Stomach (tissue), 9 donors: Measurements from ENCODE around the gene KIF18A. TPM values are rescaled to one million over a fixed set of nuclear protein-coding genes. Genes with fewer than 3 reads are reported as not detected.

Experiments used
- DNase-seq, 2 donors: peaks; one replicate each; pipeline versions ENCODE4 v3.0.0 to v3.0.0-alpha.2; 2013 to 2019
- H3K27ac ChIP-seq, 5 donors: fragments of 200-600 bp in 4 of 5; sonication (generic) in 4 of 5; one replicate each; pipeline ENCODE4 v1.5.1; 2013 to 2019; ENCODE audit warnings: mild to moderate bottlenecking in 1 of 5, moderate library complexity in 1 of 5
- H3K27me3 ChIP-seq, 3 donors: fragments of 200-600 bp; sonication (generic); one replicate each; pipeline ENCODE4 v1.5.1; 2017 to 2019; ENCODE audit warnings: mixed run types in 1 of 3
- H3K36me3 ChIP-seq, 4 donors: fragments of 200-600 bp; sonication (generic); 1 replicate in 3 of 4; 2 replicates in 1 of 4; pipeline ENCODE4 v1.5.1; 2016 to 2019
- H3K4me1 ChIP-seq, 4 donors: fragments of 200-600 bp; sonication (generic); one replicate each; pipeline ENCODE4 v1.5.1; 2016 to 2019
- H3K4me3 ChIP-seq, 4 donors: fragments of 200-600 bp; sonication (generic) in 3 of 4; one replicate each; pipeline ENCODE4 v1.5.1; 2016 to 2019; ENCODE audit warnings: mild to moderate bottlenecking in 1 of 4
- H3K9me3 ChIP-seq, 4 donors: fragments of 200-600 bp; sonication (generic); one replicate each; pipeline ENCODE4 v1.5.1; 2016 to 2019
- EP300 ChIP-seq: sonication (generic); formaldehyde crosslinking; IDR thresholded peaks from one replicate; pipeline ENCODE4 v1.6.1; 2017; ENCODE audit warnings: antibody characterized with exemption
- POLR2A ChIP-seq, 4 donors: fragments of 450-650 bp; IDR thresholded peaks; one replicate each; pipeline ENCODE4 v1.6.1; 2016; ENCODE audit warnings: antibody characterized with exemption in 4 of 4, control low read depth in 2 of 4, mild to moderate bottlenecking in 1 of 4, moderate library complexity in 1 of 4
- POLR2AphosphoS5 ChIP-seq, 3 donors: sonication (generic); formaldehyde crosslinking; IDR thresholded peaks; one replicate each; pipeline ENCODE4 v1.6.1; 2016; ENCODE audit warnings: antibody characterized with exemption in 3 of 3
- WGBS, 5 donors: extraction: QIAGEN DNeasy Blood & Tissue Kit in 3 of 5; methylation state at CpG; one replicate each; pipeline versions ENCODE4 v1.1.5 to v1.1.7; 2013 to 2018; 5-methylcytosine and 5-hydroxymethylcytosine counted together
- intact Hi-C: fragments of 100-400 bp; cut with DNase I; formaldehyde crosslinking; loops from one replicate; pipeline ENCODE4 v1.15.1; 2023; ENCODE audit warnings: low total_unique reads
- polyA plus RNA-seq, 3 donors: library from polyadenylated mRNA; stranded (reverse); fragments of 200-250 nt; gene quantifications; one replicate each; pipeline ENCODE4 v1.2.3, GENCODE V29; 2013
- total RNA-seq, 5 donors: library from RNA; depleted of rRNA; stranded (reverse); fragments of >200 nt; gene quantifications; one replicate each; pipeline versions ENCODE4 v1.1.0 to v1.2.3, GENCODE V29; 2014 to 2016
- TF ChIP-seq, protein P1 (sequence below), 7 experiments: fragments of 450-650 bp in 4 of 7; fragments of 200-600 bp in 3 of 7; sonication (generic) in 3 of 7; IDR thresholded peaks; one replicate each; pipeline ENCODE4 v1.5.1; 2016 to 2019; ENCODE audit warnings: antibody characterized with exemption in 7 of 7, control low read depth in 2 of 7, mild to moderate bottlenecking in 1 of 7
- donor health status: healthy with polysubstance abuse.
- donor health status: Bipolar disorder and iron deficiency.
- donor health status: healthy.

KIF18A gene
- total and polyA plus RNA-seq, 8 donors: 0.29 to 3.7 (median 1.1) TPM

DNA sequence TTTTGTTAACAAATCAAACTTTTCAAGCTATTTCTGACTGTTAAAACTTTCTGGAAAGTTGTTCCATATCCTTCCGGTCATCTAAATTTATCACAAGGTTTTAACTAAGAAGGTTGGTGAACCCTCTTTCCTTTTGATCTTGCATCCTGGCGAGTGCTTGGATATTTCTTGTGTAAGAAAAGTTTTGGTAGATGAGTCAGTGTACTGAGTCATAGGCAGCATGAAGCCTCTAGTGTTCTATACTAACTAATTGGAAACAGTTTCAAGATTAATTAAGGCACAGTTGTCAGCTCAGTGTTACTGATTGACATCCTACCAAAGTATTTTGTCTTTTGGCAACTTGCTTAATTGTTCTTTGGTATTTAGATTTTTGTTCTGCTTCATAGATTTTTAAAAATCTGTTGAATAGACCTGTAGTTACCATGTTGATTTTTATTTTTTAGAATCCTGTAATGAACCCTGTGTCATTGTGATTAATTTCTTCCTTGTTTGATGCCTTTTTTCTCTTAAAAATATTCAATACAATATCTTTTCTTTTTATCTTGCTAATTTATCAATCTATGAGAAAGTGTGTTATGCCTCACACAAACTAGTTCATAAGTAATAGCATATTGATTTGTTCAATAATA, 38.3 kb upstream of the KIF18A start:
- Histone ChIP-seq H3K36me3 (peaks cover 0 to under 1% (median 0%) of the 10 kb centered on the region in 4 donors), H3K4me3 (no peak overlapping the region), H3K9me3 (peaks cover 0 to under 1% (median 0%) of the 10 kb centered on the region in 4 donors), H3K27ac (no peak overlapping the region), H3K4me1 (no peaks in the 10 kb centered on the region), H3K27me3 (no peaks in the 10 kb centered on the region)
- intact Hi-C loops: no loop called here
- TF ChIP-seq POLR2AphosphoS5 (IDR thresholded peaks at IDR 0.05) (no peak), EP300 (no peak), POLR2A (IDR thresholded peaks at IDR 0.05) (no peak)
- TF ChIP-seq, protein P1, sequence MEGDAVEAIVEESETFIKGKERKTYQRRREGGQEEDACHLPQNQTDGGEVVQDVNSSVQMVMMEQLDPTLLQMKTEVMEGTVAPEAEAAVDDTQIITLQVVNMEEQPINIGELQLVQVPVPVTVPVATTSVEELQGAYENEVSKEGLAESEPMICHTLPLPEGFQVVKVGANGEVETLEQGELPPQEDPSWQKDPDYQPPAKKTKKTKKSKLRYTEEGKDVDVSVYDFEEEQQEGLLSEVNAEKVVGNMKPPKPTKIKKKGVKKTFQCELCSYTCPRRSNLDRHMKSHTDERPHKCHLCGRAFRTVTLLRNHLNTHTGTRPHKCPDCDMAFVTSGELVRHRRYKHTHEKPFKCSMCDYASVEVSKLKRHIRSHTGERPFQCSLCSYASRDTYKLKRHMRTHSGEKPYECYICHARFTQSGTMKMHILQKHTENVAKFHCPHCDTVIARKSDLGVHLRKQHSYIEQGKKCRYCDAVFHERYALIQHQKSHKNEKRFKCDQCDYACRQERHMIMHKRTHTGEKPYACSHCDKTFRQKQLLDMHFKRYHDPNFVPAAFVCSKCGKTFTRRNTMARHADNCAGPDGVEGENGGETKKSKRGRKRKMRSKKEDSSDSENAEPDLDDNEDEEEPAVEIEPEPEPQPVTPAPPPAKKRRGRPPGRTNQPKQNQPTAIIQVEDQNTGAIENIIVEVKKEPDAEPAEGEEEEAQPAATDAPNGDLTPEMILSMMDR (IDR thresholded peaks at IDR 0.05): no peak
- 56 to 85% (median 68%) methylated on average over 2 of the region's 2 CpGs for WGBS, 5 donors
- no peak for DNase-seq

GRCh38 chr11:28144808-28145207, 36.9 kb upstream of the KIF18A start:
- DNase-seq: no peak
- Histone ChIP-seq H3K4me3 (no peak overlapping the region), H3K27me3 (no peaks in the 10 kb centered on the region), H3K9me3 (peaks cover 9 to 15% (median 13%) of the 10 kb centered on the region in 4 donors), H3K27ac (no peak overlapping the region), H3K4me1 (no peaks in the 10 kb centered on the region), H3K36me3 (peaks cover 0 to 13% (median 6%) of the 10 kb centered on the region in 4 donors)
- TF ChIP-seq, protein P1 (IDR thresholded peaks at IDR 0.05): no peak
- TF ChIP-seq POLR2A (IDR thresholded peaks at IDR 0.05) (no peak), POLR2AphosphoS5 (IDR thresholded peaks at IDR 0.05) (no peak), EP300 (no peak)
- WGBS, 5 donors: 91 to 98% (median 96%) methylated on average over 2 of the region's 2 CpGs
- intact Hi-C loops: no loop called here

GRCh38 chr11:28142724-28143123, 34.8 kb upstream of the KIF18A start:
- H3K36me3 ChIP-seq: peaks cover 0 to 28% (median 13%) of the 10 kb centered on the region in 4 donors
- no peak overlapping the region for H3K4me3 ChIP-seq
- H3K9me3 ChIP-seq: peaks cover 13 to 32% (median 22%) of the 10 kb centered on the region in 4 donors
- DNase-seq: no peak
- H3K4me1 ChIP-seq: no peaks in the 10 kb centered on the region
- intact Hi-C loops: no loop called here
- no peak for TF ChIP-seq POLR2AphosphoS5 (IDR thresholded peaks at IDR 0.05)
- TF ChIP-seq EP300: no peak
- TF ChIP-seq POLR2A (IDR thresholded peaks at IDR 0.05): no peak
- TF ChIP-seq, protein P1 (IDR thresholded peaks at IDR 0.05): no peak
- no peak overlapping the region for H3K27ac ChIP-seq
- no peaks in the 10 kb centered on the region for H3K27me3 ChIP-seq
- 90 to 96% (median 94%) methylated on average over 1 of the region's 1 CpG for WGBS, 5 donors

DNA sequence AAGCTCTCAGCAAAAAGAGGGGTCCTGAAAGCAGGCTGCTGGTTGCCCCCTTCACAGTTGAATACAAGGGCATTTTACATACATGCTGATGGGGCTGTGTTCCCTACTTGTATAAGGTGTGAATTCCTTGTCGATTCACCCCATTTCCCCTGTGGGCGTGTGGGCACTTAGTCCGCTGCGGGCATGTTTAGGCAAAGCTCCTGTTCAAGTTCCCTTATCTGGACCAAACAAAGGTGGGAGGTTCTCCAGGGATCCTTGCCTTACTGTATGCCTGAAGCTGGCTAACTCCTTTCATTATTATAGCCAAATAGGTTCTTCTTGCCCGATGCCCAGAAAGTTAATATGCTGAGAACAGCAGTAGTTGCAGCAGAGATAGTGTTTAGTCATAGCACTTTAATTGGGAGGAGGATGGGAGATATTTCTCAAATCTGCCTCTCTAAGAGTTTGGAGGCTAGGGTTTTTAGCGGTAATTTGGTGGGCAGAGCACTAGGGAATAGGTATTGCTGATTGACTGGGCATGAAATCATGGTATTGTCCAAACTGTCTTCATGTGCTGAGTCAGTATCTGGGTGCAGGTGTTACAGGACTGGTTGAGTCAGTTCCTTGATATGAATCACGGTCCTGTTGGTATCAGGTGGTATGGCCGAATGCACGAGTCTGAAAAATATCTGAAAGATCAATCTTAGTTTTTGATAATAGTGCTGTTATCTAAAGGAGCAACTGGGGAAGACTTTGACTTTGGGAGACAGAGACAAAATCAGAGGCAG, 32.9 kb upstream of the KIF18A start:
- intact Hi-C loops: no loop called here
- no peaks in the 10 kb centered on the region for H3K4me1 ChIP-seq
- no peak overlapping the region for H3K27ac ChIP-seq
- TF ChIP-seq EP300 (no peak), POLR2AphosphoS5 (IDR thresholded peaks at IDR 0.05) (no peak), POLR2A (IDR thresholded peaks at IDR 0.05) (no peak)
- TF ChIP-seq, protein P1 (IDR thresholded peaks at IDR 0.05): no peak
- 93 to 99% (median 97%) methylated on average over 9 of the region's 9 CpGs for WGBS, 5 donors
- H3K27me3 ChIP-seq: no peaks in the 10 kb centered on the region
- no peak for DNase-seq
- peaks cover 13 to 32% (median 22%) of the 10 kb centered on the region in 4 donors for H3K9me3 ChIP-seq
- H3K4me3 ChIP-seq: no peak overlapping the region
- peaks cover 0 to 36% (median 16%) of the 10 kb centered on the region in 4 donors for H3K36me3 ChIP-seq
